AG04449 (cell line): ENCODE results near the gene WNK2.

Experiments
- CTCF ChIA-PET: fragments of 350-600 bp; formaldehyde crosslinking; extraction: SDS; loops from one replicate; lab custom pipeline; 2021; ENCODE audit warnings: antibody characterized with exemption; lab: Yijun Ruan, JAX
- POLR2A ChIA-PET: fragments of 400-600, 350-600 bp; formaldehyde crosslinking; extraction: SDS; loops from one replicate; lab custom pipeline; 2020; ENCODE audit warnings: antibody characterized with exemption, inconsistent platforms; lab: Yijun Ruan, JAX
- DNase-seq: peaks from one replicate; pipeline ENCODE4 v3.0.0-alpha.2; 2010; ENCODE audit warnings: low read depth, low spot score
- H3K4me3 ChIP-seq: 2 replicates; pipeline ENCODE4 v1.5.1; 2011; ENCODE audit warnings: low read depth, mild to moderate bottlenecking, control low read depth, low read length
- CTCF ChIP-seq: IDR thresholded peaks from one replicate; pipeline ENCODE4 v1.5.1; 2011; ENCODE audit warnings: mild to moderate bottlenecking, moderate library complexity, low read length, control low read depth, inconsistent platforms; ENCODE audit not compliant: insufficient read depth; ENCODE audit errors: missing control alignments

The WNK2 gene

GRCh38 chr9:93292664-93293328, 108.9 kb downstream of the WNK2 start:
- no peak overlapping the region for H3K4me3 ChIP-seq
- no peak for TF ChIP-seq CTCF
- CTCF ChIA-PET, result no interaction called here
- POLR2A ChIA-PET, result no interaction called here
- no peak for DNase-seq

GRCh38 chr9:93294011-93294410, 110.1 kb downstream of the WNK2 start:
- no peak for TF ChIP-seq CTCF
- no peak overlapping the region for H3K4me3 ChIP-seq
- ChIA-PET CTCF (no interaction called here), POLR2A (no interaction called here)
- no peak for DNase-seq

GRCh38 chr9:93295031-93295430, 111.1 kb downstream of the WNK2 start:
- no peak overlapping the region for H3K4me3 ChIP-seq
- DNase-seq, result no peak
- ChIA-PET CTCF (no interaction called here), POLR2A (no interaction called here)
- TF ChIP-seq CTCF, result no peak

GRCh38 chr9:93295456-93296076, 111.6 kb downstream of the WNK2 start:
- no peak for DNase-seq
- no peak overlapping the region for H3K4me3 ChIP-seq
- ChIA-PET CTCF (no interaction called here), POLR2A (no interaction called here)
- no peak for TF ChIP-seq CTCF

- no peak for DNase-seq
- POLR2A ChIA-PET, result no interaction called here
- no peak for TF ChIP-seq CTCF
Observed at GRCh38 chr9:93296889-93297480, 113.0 kb downstream of the WNK2 start.

GRCh38 chr9:93297659-93298497, 113.9 kb downstream of the WNK2 start:
- no peak overlapping the region for H3K4me3 ChIP-seq
- POLR2A ChIA-PET, result no interaction called here
- TF ChIP-seq CTCF, result no peak
- DNase-seq, result no peak
- CTCF ChIA-PET, result no interaction called here

More at GRCh38 chr9:93296889-93297480, 113.0 kb downstream of the WNK2 start:
- no peak overlapping the region for H3K4me3 ChIP-seq
- CTCF ChIA-PET, result no interaction called here
